Erythroblast (primary cell): ENCODE results near the gene AP3S2.

Source experiments
- GATA1 ChIP-seq: IDR thresholded peaks from 2 replicates; pipeline ENCODE4 v1.6.1; 2011; ENCODE audit warnings: low read depth, mild to moderate bottlenecking, control low read depth, low read length, moderate library complexity
- POLR2A ChIP-seq: IDR thresholded peaks from 2 replicates; pipeline ENCODE4 v1.6.1; 2011; ENCODE audit warnings: mild to moderate bottlenecking, low read length

DNA sequence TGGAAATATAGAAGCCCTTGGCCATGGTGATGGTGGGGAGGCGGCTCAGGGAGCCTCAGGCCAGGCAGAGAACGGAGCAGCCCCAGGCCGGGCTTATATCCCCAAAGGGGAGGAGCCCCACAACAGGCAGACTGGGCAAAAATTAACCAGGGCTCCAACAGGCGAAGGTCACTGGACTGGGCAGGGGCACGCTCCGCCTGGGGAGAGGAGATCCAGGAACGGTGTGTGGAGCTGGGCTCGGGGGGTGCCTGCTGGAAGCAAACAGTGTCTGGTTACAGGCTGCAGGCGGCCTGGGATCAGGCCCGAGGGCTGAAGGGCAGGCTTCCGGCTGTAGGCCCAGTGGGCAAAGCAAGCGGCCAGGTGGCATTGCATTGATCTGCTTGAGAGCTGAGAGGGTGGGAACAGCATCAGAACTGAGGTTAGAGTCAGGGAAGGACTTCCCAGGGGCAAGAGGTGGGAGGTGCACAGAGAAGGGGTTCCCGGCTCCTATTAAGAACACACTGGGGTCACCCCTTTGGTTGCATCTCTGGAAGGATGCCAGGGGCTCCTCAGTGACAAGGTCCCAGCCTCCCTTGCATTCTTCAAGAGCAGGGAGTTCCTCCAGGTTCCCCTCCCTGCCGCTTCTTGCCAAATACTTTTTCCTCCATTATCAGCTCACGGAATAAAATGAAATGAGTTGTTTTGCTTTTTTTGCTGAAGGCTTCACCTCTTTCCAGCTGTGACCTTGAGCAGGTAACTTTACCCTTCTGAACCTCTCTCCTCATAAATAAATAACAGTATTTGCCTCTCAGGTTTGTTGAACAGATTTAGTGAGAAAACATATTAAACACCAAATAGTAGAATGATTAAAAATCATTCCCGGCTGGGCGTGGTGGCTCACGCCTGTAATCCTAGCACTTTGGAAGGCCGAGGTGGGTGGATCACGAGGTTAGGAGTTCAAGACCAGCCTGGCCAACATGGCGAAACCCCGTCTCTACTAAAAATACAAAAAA is 86.9 kb downstream of the AP3S2 start:
- TF ChIP-seq POLR2A, result no peak
- no peak for TF ChIP-seq GATA1
